ENCODE results near the gene DENND4A. TPM values are rescaled to one million over a fixed set of nuclear protein-coding genes. Genes with fewer than 3 reads are reported as not detected.
"Not testable (repeated sequence)": the region's sequence is repeated elsewhere in the genome, so short reads cannot be mapped to it uniquely, and the experiment has no call there.

DENND4A gene
- total RNA-seq, 1 experiment from 2014 or later, result 8.6 TPM

GRCh38 chr15:65632780-65633375 is 159.2 kb downstream of the DENND4A start:
- no peak for DNase-seq (ENCODE audit: low read depth)

- DNase-seq (ENCODE audit: low read depth), result no peak
Measured at GRCh38 chr15:65631503-65631902, 160.6 kb downstream of the DENND4A start.

- no peak for DNase-seq (ENCODE audit: low read depth)
Measured at GRCh38 chr15:65630760-65631159, 161.3 kb downstream of the DENND4A start.

GRCh38 chr15:65629548-65629947 is 162.5 kb downstream of the DENND4A start:
- no peak for DNase-seq (ENCODE audit: low read depth)

- no peak for DNase-seq (ENCODE audit: low read depth)
Measured at GRCh38 chr15:65626856-65627255, 165.2 kb downstream of the DENND4A start.

GRCh38 chr15:65623103-65623502 is 169.0 kb downstream of the DENND4A start:
- no peak for DNase-seq (ENCODE audit: low read depth)

GRCh38 chr15:65621638-65622037 is 170.5 kb downstream of the DENND4A start, which contains the start of gene SLC24A1:
Gene SLC24A1, plus strand, starts transcription at chr15:65621938. Its CDS starts 2,143 bp downstream, at chr15:65624081.
- DNase-seq (ENCODE audit: low read depth), result no peak

- no peak for DNase-seq (ENCODE audit: low read depth)
Measured at GRCh38 chr15:65620833-65621232, 171.3 kb downstream of the DENND4A start.

- DNase-seq (ENCODE audit: low read depth), result no peak
Measured at GRCh38 chr15:65619626-65620290, 172.3 kb downstream of the DENND4A start.

- DNase-seq (ENCODE audit: low read depth), result no peak
Measured at GRCh38 chr15:65618560-65619109, 173.5 kb downstream of the DENND4A start.

- DNase-seq (ENCODE audit: low read depth), result not testable (repeated sequence)
Measured at GRCh38 chr15:65615887-65616286, 176.2 kb downstream of the DENND4A start.

GRCh38 chr15:65612949-65613744 is 178.9 kb downstream of the DENND4A start:
- no peak for DNase-seq (ENCODE audit: low read depth)

GRCh38 chr15:65612616-65612946 is 179.5 kb downstream of the DENND4A start:
- DNase-seq (ENCODE audit: low read depth), result no peak

- no peak for DNase-seq (ENCODE audit: low read depth)
Measured at GRCh38 chr15:65611888-65612615, 180.0 kb downstream of the DENND4A start.

GRCh38 chr15:65610871-65611718 is 181.0 kb downstream of the DENND4A start, which contains the start of gene INTS14:
Gene INTS14, minus strand, starts transcription at chr15:65611131. Its CDS starts 3,751 bp downstream, at chr15:65607380.
- DNase-seq (ENCODE audit: low read depth), result peak; percentile 98

Other genes starting within 250 kb of the DENND4A start
- gene INTS14, start 181.2 kb downstream of the DENND4A start, total RNA-seq (2014; rRNA removed; shearing (Covaris generic)), result 20.2 and 30.9 TPM in 2 replicates
- 1.8 and 2.9 TPM in 2 replicates for gene SLC24A1, start 170.4 kb downstream of the DENND4A start, total RNA-seq (2014; rRNA removed; shearing (Covaris generic))
- gene RAB11A, start 77.2 kb upstream of the DENND4A start, total RNA-seq (2014; rRNA removed; shearing (Covaris generic)), result 199 and 200 TPM in 2 replicates